Fibroblast of the aortic adventitia (primary cell): Measurements from ENCODE around the gene TBL1XR1. TPM values are rescaled to one million over a fixed set of nuclear protein-coding genes. Genes with fewer than 3 reads are reported as not detected.
A peak's percentile ranks its signal among the peaks of the same experiment; 100 is the strongest.

Experiments
- DNase-seq: peaks from one replicate; pipeline ENCODE4 v3.0.0-alpha.2; 2010; ENCODE audit warnings: low read depth
- H3K4me3 ChIP-seq: 2 replicates; pipeline ENCODE4 v1.5.1; 2011; ENCODE audit warnings: low read depth, mild to moderate bottlenecking, control low read depth, low read length, moderate library complexity
- CTCF ChIP-seq: IDR thresholded peaks from 2 replicates; pipeline ENCODE4 v1.5.1; 2011; ENCODE audit warnings: mild to moderate bottlenecking, low read length, control low read depth, inconsistent platforms; ENCODE audit not compliant: insufficient read depth
- total RNA-seq: library from RNA; depleted of rRNA; stranded (reverse); fragments of >200 nt; gene quantifications from 2 replicates; pipeline ENCODE4 v1.2.3, GENCODE V29; 2012; ENCODE audit warnings: low replicate concordance

TBL1XR1 gene
- total RNA-seq, 1 donor = 171 TPM

GRCh38 chr3:177104299-177104992 is 92.8 kb downstream of the TBL1XR1 start:
- TF ChIP-seq CTCF = no peak
- H3K4me3 ChIP-seq = no peak overlapping the region
- no peak for DNase-seq

GRCh38 chr3:177102553-177102952 is 94.7 kb downstream of the TBL1XR1 start:
- H3K4me3 ChIP-seq = no peak overlapping the region
- DNase-seq = peak; percentile 73
- TF ChIP-seq CTCF = no peak

GRCh38 chr3:177098551-177098950 is 98.7 kb downstream of the TBL1XR1 start:
- no peak for DNase-seq
- TF ChIP-seq CTCF = no peak
- H3K4me3 ChIP-seq = no peak overlapping the region

- H3K4me3 ChIP-seq = no peak overlapping the region
Measured at GRCh38 chr3:177096615-177097014, 100.7 kb downstream of the TBL1XR1 start.

GRCh38 chr3:177093966-177094365 is 103.3 kb downstream of the TBL1XR1 start:
- no peak overlapping the region for H3K4me3 ChIP-seq
- no peak for TF ChIP-seq CTCF
- DNase-seq = no peak

More at GRCh38 chr3:177096615-177097014, 100.7 kb downstream of the TBL1XR1 start:
- no peak for DNase-seq
- no peak for TF ChIP-seq CTCF

GRCh38 chr3:177089901-177090300 is 107.4 kb downstream of the TBL1XR1 start:
- DNase-seq = no peak
- no peak overlapping the region for H3K4me3 ChIP-seq
- no peak for TF ChIP-seq CTCF

GRCh38 chr3:177089110-177089509 is 108.2 kb downstream of the TBL1XR1 start:
- TF ChIP-seq CTCF = no peak
- no peak overlapping the region for H3K4me3 ChIP-seq
- DNase-seq = no peak
